Omental fat pad (tissue), 4 donors: Measurements from ENCODE around the gene NUCB1. TPM values are rescaled to one million over a fixed set of nuclear protein-coding genes. Genes with fewer than 3 reads are reported as not detected.
"Not testable (repeated sequence)": the region's sequence is repeated elsewhere in the genome, so short reads cannot be mapped to it uniquely, and the experiment has no call there.

ENCODE experiments used
- ATAC-seq: fragments of 150-250 bp; one replicate; pipeline ENCODE4 v1.9.1; 2016; ENCODE audit warnings: mild to moderate bottlenecking, moderate library complexity; ENCODE audit not compliant: low FRiP score
- DNase-seq: peaks from one replicate; pipeline ENCODE4 v3.0.0-alpha.2; 2019; ENCODE audit warnings: low spot score
- total RNA-seq, 4 donors: library from RNA; depleted of rRNA; stranded (reverse); fragments of >200 nt; gene quantifications; one replicate each; pipeline ENCODE4 v1.1.0, GENCODE V29; 2016
- TF ChIP-seq, protein P1 (sequence below), 3 donors: fragments of 450-650 bp; IDR thresholded peaks; one replicate each; pipeline ENCODE4 v1.5.1; 2016 to 2017; ENCODE audit warnings: antibody characterized with exemption in 3 of 3, mild to moderate bottlenecking in 3 of 3, moderate library complexity in 2 of 3

The NUCB1 gene
- total RNA-seq, 4 donors from 2014 or later = 197 to 280 (median 253) TPM

GRCh38 chr19:48921721-48922500, 21.8 kb downstream of the NUCB1 start:
- no peak for DNase-seq
- no peak for ATAC-seq
- TF ChIP-seq, protein P1, sequence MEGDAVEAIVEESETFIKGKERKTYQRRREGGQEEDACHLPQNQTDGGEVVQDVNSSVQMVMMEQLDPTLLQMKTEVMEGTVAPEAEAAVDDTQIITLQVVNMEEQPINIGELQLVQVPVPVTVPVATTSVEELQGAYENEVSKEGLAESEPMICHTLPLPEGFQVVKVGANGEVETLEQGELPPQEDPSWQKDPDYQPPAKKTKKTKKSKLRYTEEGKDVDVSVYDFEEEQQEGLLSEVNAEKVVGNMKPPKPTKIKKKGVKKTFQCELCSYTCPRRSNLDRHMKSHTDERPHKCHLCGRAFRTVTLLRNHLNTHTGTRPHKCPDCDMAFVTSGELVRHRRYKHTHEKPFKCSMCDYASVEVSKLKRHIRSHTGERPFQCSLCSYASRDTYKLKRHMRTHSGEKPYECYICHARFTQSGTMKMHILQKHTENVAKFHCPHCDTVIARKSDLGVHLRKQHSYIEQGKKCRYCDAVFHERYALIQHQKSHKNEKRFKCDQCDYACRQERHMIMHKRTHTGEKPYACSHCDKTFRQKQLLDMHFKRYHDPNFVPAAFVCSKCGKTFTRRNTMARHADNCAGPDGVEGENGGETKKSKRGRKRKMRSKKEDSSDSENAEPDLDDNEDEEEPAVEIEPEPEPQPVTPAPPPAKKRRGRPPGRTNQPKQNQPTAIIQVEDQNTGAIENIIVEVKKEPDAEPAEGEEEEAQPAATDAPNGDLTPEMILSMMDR (IDR thresholded peaks at IDR 0.05) = no peak

GRCh38 chr19:48922548-48923490, 22.7 kb downstream of the NUCB1 start:
- TF ChIP-seq, protein P1 (IDR thresholded peaks at IDR 0.05) = no peak
- DNase-seq (no peak), ATAC-seq (no peak)

DNA sequence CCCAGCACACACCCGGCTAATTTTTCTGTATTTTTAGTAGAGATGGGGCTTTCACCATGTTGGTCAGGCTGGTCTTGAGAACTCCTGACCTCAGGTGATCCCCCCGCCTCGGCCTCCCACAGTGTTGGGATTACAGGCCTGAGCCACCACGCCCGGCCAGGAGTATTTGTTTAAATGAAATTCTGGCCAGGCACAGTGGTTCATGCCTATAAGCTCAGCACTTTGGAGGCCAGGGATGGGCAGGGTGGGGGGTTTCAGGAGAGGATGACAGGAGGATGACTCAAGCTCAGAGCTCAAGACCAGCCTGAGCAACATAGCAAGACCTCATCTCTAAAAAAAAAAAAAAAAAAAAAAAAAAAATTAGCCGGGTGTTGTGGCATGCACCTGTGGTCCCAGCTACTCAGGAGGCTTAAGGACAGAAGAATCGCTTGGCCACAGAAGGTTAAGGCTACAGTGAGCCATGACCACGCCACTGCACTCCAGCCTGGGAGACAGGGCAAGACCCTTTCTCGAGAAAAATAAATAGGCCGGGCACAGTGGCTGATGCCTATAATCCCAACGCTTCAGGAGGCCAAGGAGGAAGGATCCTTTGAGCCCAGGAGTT, 25.2 kb downstream of the NUCB1 start:
- DNase-seq = no peak
- ATAC-seq = peak; percentile 16
- TF ChIP-seq, protein P1 (IDR thresholded peaks at IDR 0.05) = no peak

GRCh38 chr19:48925890-48926289, 25.8 kb downstream of the NUCB1 start:
- DNase-seq, ATAC-seq: not testable (repeated sequence)

DNA sequence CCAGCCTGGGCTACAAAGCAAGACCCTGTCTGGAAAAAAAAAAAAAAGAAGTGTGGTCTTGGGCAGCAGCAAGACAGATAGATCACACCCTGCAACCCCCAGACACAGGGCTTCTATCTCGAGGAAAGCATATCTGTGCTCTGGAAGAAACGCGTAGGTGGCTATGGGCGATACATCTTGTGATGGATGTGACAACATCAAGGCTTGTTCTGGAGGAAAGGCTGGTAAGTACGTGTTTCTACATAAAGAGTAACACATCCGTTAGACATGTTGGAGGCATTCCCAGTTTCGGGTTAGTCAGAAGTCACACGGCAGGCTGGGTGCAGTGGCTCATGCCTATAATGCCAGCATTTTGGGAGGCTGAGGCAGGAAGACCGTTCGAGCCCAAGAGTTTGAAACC, 26.8 kb downstream of the NUCB1 start:
- DNase-seq (no peak), ATAC-seq (peak; percentile 82)
- TF ChIP-seq, protein P1 (IDR thresholded peaks at IDR 0.05) = no peak

DNA sequence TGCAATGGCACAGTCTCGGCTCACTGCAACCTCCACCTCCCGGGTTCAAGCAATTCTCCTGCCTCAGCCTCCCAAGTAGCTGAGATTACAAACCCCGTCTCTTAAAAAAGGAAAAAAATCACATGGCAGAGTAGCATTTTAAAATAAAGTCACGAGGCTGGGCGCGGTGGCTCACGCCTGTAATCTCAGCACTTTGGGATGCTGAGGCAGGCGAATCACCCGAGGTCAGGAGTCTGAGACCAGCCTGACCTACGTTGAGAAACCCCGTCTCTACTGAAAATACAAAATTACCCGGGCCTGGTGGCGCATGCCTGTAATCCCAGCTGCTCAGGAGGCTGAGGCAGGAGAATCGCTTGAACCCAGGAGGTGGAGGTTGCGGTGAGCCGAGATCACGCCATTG, 27.6 kb downstream of the NUCB1 start:
- not testable (repeated sequence) for DNase-seq, ATAC-seq

GRCh38 chr19:48928164-48929025, 28.3 kb downstream of the NUCB1 start:
- DNase-seq (no peak), ATAC-seq (no peak)
- TF ChIP-seq, protein P1 (IDR thresholded peaks at IDR 0.05) = no peak
